ENCODE measurements around the gene ZNF672. TPM values are rescaled to one million over a fixed set of nuclear protein-coding genes. Genes with fewer than 3 reads are reported as not detected.

The ZNF672 gene
- total and polyA plus RNA-seq, 4 donors, result 6.4 to 28.0 (median 20.1) TPM

DNA sequence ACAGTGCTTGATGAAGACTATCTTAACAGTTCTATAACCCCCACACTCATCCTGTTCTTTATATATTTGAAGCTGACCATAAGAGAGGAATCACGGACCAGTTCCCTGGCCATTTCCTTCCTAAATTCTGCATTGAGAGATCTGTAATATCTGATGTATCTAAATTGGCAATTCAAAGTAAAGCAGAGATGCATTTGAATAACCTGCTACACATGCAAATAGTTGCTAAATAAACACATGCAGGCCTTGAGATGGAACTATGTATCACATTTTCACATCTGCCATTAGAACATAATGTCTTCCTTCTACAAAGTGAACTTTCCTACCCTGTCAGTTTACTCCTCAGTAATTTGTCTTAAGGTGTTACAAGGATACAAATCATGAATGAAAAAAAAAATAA, 47.6 kb downstream of the ZNF672 start:
- TF ChIP-seq, protein P1, sequence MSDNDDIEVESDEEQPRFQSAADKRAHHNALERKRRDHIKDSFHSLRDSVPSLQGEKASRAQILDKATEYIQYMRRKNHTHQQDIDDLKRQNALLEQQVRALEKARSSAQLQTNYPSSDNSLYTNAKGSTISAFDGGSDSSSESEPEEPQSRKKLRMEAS (IDR thresholded peaks at IDR 0.05), result no peak
- TF ChIP-seq FOXA2 (IDR thresholded peaks at IDR 0.05), result no peak
- no peak for TF ChIP-seq RAD21 (IDR thresholded peaks at IDR 0.05)
- TF ChIP-seq, protein P2, sequence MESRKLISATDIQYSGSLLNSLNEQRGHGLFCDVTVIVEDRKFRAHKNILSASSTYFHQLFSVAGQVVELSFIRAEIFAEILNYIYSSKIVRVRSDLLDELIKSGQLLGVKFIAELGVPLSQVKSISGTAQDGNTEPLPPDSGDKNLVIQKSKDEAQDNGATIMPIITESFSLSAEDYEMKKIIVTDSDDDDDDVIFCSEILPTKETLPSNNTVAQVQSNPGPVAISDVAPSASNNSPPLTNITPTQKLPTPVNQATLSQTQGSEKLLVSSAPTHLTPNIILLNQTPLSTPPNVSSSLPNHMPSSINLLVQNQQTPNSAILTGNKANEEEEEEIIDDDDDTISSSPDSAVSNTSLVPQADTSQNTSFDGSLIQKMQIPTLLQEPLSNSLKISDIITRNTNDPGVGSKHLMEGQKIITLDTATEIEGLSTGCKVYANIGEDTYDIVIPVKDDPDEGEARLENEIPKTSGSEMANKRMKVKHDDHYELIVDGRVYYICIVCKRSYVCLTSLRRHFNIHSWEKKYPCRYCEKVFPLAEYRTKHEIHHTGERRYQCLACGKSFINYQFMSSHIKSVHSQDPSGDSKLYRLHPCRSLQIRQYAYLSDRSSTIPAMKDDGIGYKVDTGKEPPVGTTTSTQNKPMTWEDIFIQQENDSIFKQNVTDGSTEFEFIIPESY (IDR thresholded peaks at IDR 0.05), result no peak
- TF ChIP-seq, protein P3, sequence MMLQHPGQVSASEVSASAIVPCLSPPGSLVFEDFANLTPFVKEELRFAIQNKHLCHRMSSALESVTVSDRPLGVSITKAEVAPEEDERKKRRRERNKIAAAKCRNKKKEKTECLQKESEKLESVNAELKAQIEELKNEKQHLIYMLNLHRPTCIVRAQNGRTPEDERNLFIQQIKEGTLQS (IDR thresholded peaks at IDR 0.05), result no peak
- TF ChIP-seq YY1 (IDR thresholded peaks at IDR 0.05), result no peak
- no peak for TF ChIP-seq JUND (IDR thresholded peaks at IDR 0.05)
- no peak for TF ChIP-seq TAF1 (conservative IDR thresholded peaks at IDR 0.05)
- no peak for TF ChIP-seq SP1 (IDR thresholded peaks at IDR 0.05)
- TF ChIP-seq EGR1 (IDR thresholded peaks at IDR 0.05; ENCODE audit: low read depth in 2 of 2), result no peak
- no peak for TF ChIP-seq GABPA (IDR thresholded peaks at IDR 0.05 in 1 of 2, conservative IDR thresholded peaks at IDR 0.05 in 1 of 2)
- TF ChIP-seq, protein P4, sequence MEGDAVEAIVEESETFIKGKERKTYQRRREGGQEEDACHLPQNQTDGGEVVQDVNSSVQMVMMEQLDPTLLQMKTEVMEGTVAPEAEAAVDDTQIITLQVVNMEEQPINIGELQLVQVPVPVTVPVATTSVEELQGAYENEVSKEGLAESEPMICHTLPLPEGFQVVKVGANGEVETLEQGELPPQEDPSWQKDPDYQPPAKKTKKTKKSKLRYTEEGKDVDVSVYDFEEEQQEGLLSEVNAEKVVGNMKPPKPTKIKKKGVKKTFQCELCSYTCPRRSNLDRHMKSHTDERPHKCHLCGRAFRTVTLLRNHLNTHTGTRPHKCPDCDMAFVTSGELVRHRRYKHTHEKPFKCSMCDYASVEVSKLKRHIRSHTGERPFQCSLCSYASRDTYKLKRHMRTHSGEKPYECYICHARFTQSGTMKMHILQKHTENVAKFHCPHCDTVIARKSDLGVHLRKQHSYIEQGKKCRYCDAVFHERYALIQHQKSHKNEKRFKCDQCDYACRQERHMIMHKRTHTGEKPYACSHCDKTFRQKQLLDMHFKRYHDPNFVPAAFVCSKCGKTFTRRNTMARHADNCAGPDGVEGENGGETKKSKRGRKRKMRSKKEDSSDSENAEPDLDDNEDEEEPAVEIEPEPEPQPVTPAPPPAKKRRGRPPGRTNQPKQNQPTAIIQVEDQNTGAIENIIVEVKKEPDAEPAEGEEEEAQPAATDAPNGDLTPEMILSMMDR (IDR thresholded peaks at IDR 0.05; ENCODE audit: low read depth, low read length, missing input control), result no peak
- TF ChIP-seq HNF4G (IDR thresholded peaks at IDR 0.05), result no peak
- TF ChIP-seq FOXA1 (IDR thresholded peaks at IDR 0.05), result no peak
- TF ChIP-seq RXRA (IDR thresholded peaks at IDR 0.05), result no peak
- no peak for TF ChIP-seq NR2F2 (IDR thresholded peaks at IDR 0.05)
- TF ChIP-seq, protein P5, sequence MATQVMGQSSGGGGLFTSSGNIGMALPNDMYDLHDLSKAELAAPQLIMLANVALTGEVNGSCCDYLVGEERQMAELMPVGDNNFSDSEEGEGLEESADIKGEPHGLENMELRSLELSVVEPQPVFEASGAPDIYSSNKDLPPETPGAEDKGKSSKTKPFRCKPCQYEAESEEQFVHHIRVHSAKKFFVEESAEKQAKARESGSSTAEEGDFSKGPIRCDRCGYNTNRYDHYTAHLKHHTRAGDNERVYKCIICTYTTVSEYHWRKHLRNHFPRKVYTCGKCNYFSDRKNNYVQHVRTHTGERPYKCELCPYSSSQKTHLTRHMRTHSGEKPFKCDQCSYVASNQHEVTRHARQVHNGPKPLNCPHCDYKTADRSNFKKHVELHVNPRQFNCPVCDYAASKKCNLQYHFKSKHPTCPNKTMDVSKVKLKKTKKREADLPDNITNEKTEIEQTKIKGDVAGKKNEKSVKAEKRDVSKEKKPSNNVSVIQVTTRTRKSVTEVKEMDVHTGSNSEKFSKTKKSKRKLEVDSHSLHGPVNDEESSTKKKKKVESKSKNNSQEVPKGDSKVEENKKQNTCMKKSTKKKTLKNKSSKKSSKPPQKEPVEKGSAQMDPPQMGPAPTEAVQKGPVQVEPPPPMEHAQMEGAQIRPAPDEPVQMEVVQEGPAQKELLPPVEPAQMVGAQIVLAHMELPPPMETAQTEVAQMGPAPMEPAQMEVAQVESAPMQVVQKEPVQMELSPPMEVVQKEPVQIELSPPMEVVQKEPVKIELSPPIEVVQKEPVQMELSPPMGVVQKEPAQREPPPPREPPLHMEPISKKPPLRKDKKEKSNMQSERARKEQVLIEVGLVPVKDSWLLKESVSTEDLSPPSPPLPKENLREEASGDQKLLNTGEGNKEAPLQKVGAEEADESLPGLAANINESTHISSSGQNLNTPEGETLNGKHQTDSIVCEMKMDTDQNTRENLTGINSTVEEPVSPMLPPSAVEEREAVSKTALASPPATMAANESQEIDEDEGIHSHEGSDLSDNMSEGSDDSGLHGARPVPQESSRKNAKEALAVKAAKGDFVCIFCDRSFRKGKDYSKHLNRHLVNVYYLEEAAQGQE (IDR thresholded peaks at IDR 0.05), result no peak
- no peaks in the 10 kb centered on the region for H3K36me3 ChIP-seq (ENCODE audit: control insufficient read depth in 4 of 4, insufficient read depth in 3 of 4, low read depth in 1 of 4, low read length in 3 of 4)
- no peaks in the 10 kb centered on the region for H3K4me1 ChIP-seq (ENCODE audit: control insufficient read depth in 4 of 4, insufficient read depth in 4 of 4, low read length in 3 of 4)
- H3K9ac ChIP-seq (ENCODE audit: low read depth in 1 of 2, low read length in 2 of 2), result no peak overlapping the region
- WGBS, result 87% methylated on average over 1 of the region's 1 CpG
- H3K27ac ChIP-seq (ENCODE audit: low read depth in 1 of 2, low read length in 2 of 2), result no peak overlapping the region
- no peak overlapping the region for H3K4me3 ChIP-seq (ENCODE audit: low read depth in 1 of 3, low read length in 3 of 3)
- no peaks in the 10 kb centered on the region for H3K27me3 ChIP-seq (ENCODE audit: control insufficient read depth in 4 of 4, insufficient read depth in 4 of 4, low read length in 3 of 4)
- DNase-seq (ENCODE audit: low spot score), result no peak
- H3K9me3 ChIP-seq (ENCODE audit: control insufficient read depth in 4 of 4, low read length in 3 of 4), result no peaks in the 10 kb centered on the region

Measured in liver (tissue), 9 donors.